Chondrocyte (in vitro differentiated cells): ENCODE data around the gene RNF41. TPM values are rescaled to one million over a fixed set of nuclear protein-coding genes. Genes with fewer than 3 reads are reported as not detected.

Experiments used
- DNase-seq: peaks from one replicate; pipeline ENCODE4 v3.0.0; 2021; ENCODE audit warnings: mixed read lengths, low spot score
- H3K27ac Mint-ChIP-seq: one replicate; pipeline ENCODE4 v1.8.0; 2021; ENCODE audit warnings: mild to moderate bottlenecking, moderate library complexity, mixed read lengths; ENCODE audit not compliant: unreplicated experiment
- H3K27me3 Mint-ChIP-seq: 2 replicates; pipeline ENCODE4 v1.8.0; 2021; ENCODE audit warnings: low read depth, mixed read lengths
- H3K36me3 Mint-ChIP-seq: 2 replicates; pipeline ENCODE4 v1.8.0; 2021; ENCODE audit warnings: low read depth, mixed read lengths
- H3K4me1 Mint-ChIP-seq: 2 replicates; pipeline ENCODE4 v1.8.0; 2021; ENCODE audit warnings: low read depth, mild to moderate bottlenecking, mixed read lengths
- H3K4me3 Mint-ChIP-seq: one replicate; pipeline ENCODE4 v1.8.0; 2021; ENCODE audit warnings: mild to moderate bottlenecking, moderate library complexity, mixed read lengths; ENCODE audit not compliant: unreplicated experiment
- H3K9me3 Mint-ChIP-seq: 2 replicates; pipeline ENCODE4 v1.8.0; 2021; ENCODE audit warnings: low read depth, mixed read lengths
- total RNA-seq: library from RNA; stranded (reverse); gene quantifications from 3 replicates; pipeline ENCODE4 v1.2.1, GENCODE V29; 2021
- TF ChIP-seq, protein P1 (sequence below): fragments of 200-600 bp; sonication (generic); IDR thresholded peaks from 2 replicates; pipeline ENCODE4 v1.5.0; 2021; ENCODE audit warnings: antibody characterized with exemption, mild to moderate bottlenecking, moderate library complexity

Gene RNF41
- total RNA-seq, 1 donor from 2014 or later, result 103 TPM

DNA sequence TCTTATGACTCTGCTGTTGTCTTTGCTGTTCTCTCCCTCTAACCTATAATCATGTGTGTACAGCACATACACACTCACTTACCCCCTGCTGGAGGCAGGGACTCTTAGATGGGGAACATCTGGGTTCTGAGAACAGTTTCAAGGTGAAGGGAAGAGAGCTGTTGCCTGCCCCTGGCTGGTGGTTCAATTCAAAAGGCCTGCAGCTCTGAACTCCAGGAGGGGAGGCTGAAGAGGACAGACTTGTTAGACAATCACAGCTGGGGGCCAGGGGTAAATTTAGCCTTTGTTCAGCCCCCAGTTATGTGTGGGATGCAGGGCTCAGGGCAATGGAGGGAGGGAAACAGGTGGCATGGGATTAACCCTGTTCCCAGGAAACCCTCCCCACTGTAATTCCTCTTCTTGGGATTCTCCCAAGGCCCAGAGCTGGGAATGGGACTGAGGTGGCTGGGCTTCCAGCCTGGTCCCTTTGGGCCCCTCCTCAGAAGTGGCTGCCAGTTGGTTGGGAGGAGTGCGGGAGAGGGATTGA lies 67.4 kb downstream of the RNF41 start:
- peaks cover 48% of the 10 kb centered on the region for H3K4me1 Mint-ChIP-seq
- no peak overlapping the region for H3K4me3 Mint-ChIP-seq

GRCh38 chr12:56153678-56154065 lies 68.0 kb downstream of the RNF41 start:
- DNase-seq, result no peak
- no peak overlapping the region for H3K27ac Mint-ChIP-seq
- H3K27me3 Mint-ChIP-seq, result no peaks in the 10 kb centered on the region
- TF ChIP-seq, protein P1, sequence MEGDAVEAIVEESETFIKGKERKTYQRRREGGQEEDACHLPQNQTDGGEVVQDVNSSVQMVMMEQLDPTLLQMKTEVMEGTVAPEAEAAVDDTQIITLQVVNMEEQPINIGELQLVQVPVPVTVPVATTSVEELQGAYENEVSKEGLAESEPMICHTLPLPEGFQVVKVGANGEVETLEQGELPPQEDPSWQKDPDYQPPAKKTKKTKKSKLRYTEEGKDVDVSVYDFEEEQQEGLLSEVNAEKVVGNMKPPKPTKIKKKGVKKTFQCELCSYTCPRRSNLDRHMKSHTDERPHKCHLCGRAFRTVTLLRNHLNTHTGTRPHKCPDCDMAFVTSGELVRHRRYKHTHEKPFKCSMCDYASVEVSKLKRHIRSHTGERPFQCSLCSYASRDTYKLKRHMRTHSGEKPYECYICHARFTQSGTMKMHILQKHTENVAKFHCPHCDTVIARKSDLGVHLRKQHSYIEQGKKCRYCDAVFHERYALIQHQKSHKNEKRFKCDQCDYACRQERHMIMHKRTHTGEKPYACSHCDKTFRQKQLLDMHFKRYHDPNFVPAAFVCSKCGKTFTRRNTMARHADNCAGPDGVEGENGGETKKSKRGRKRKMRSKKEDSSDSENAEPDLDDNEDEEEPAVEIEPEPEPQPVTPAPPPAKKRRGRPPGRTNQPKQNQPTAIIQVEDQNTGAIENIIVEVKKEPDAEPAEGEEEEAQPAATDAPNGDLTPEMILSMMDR, result no peak
- peaks cover 45% of the 10 kb centered on the region for H3K4me1 Mint-ChIP-seq
- peaks cover 3% of the 10 kb centered on the region for H3K36me3 Mint-ChIP-seq
- H3K9me3 Mint-ChIP-seq, result no peaks in the 10 kb centered on the region
- peak overlapping the region; percentile 87 for H3K4me3 Mint-ChIP-seq

More for the DNA sequence above, 67.4 kb downstream of the RNF41 start:
- Mint-ChIP-seq H3K27ac (no peak overlapping the region), H3K27me3 (no peaks in the 10 kb centered on the region), H3K36me3 (peaks cover 7% of the 10 kb centered on the region), H3K9me3 (no peaks in the 10 kb centered on the region)
- DNase-seq, result no peak
- TF ChIP-seq, protein P1, result no peak

GRCh38 chr12:56152756-56153677 lies 68.7 kb downstream of the RNF41 start:
- no peak for DNase-seq
- Mint-ChIP-seq H3K27ac (peak overlapping the region; percentile 95), H3K36me3 (peaks cover 3% of the 10 kb centered on the region), H3K4me3 (peak overlapping the region; percentile 87), H3K4me1 (peaks cover 45% of the 10 kb centered on the region), H3K9me3 (no peaks in the 10 kb centered on the region), H3K27me3 (no peaks in the 10 kb centered on the region)
- TF ChIP-seq, protein P1, result no peak

Other genes with a start within 250 kb of the RNF41 start
- 105 TPM in 3 replicates for gene RAB5B, start 247.8 kb downstream of the RNF41 start, total RNA-seq
- 11.4 to 18.2 TPM (median 13.9 TPM) in 3 replicates for gene SUOX, start 224.6 kb downstream of the RNF41 start, total RNA-seq
- 5.3 to 6.1 TPM (median 5.7 TPM) in 3 replicates for gene IKZF4, start 200.9 kb downstream of the RNF41 start, total RNA-seq
- gene RPS26, start 180.0 kb downstream of the RNF41 start, total RNA-seq, result 15.8 to 27.8 TPM (median 19.5 TPM) in 3 replicates
- 0.52 to 1.7 TPM (median 1.4 TPM) in 3 replicates for gene ERBB3, start 141.8 kb downstream of the RNF41 start, total RNA-seq
- 59.8 to 87.1 TPM (median 65.1 TPM) in 3 replicates for gene PA2G4, start 117.4 kb downstream of the RNF41 start, total RNA-seq
- 2,552 to 3,030 TPM (median 2,631 TPM) in 3 replicates for gene RPL41, start 105.3 kb downstream of the RNF41 start, total RNA-seq
- 5.0 to 11.2 TPM (median 8.0 TPM) in 3 replicates for gene ZC3H10, start 103.7 kb downstream of the RNF41 start, total RNA-seq
- 127 to 155 TPM (median 144 TPM) in 3 replicates for gene ESYT1, start 93.7 kb downstream of the RNF41 start, total RNA-seq
- 70.5 to 79.7 TPM (median 75.2 TPM) in 3 replicates for gene MYL6B, start 69.3 kb downstream of the RNF41 start, total RNA-seq
- gene MYL6, start 63.6 kb downstream of the RNF41 start, total RNA-seq, result 1,367 to 2,282 TPM (median 2,236 TPM) in 3 replicates
- gene SMARCC2, start 32.4 kb downstream of the RNF41 start, total RNA-seq, result 50.4 to 96.7 TPM (median 57.4 TPM) in 3 replicates
- gene NABP2, start 2.4 kb upstream of the RNF41 start, total RNA-seq, result 36.6 to 50.7 TPM (median 38.7 TPM) in 3 replicates
- 0.41 to 0.68 TPM (median 0.47 TPM) in 3 replicates for gene SLC39A5, start 8.1 kb upstream of the RNF41 start, total RNA-seq
- gene ANKRD52, start 36.5 kb upstream of the RNF41 start, total RNA-seq, result 99.9 to 113 TPM (median 106 TPM) in 3 replicates
- gene COQ10A, start 45.0 kb upstream of the RNF41 start, total RNA-seq, result 9.0 to 15.6 TPM (median 9.8 TPM) in 3 replicates
- gene CS, start 78.4 kb upstream of the RNF41 start, total RNA-seq, result 160 to 174 TPM (median 171 TPM) in 3 replicates
- 144 to 188 TPM (median 149 TPM) in 3 replicates for gene CNPY2, start 94.1 kb upstream of the RNF41 start, total RNA-seq
- 27.6 to 32.5 TPM (median 29.1 TPM) in 3 replicates for gene PAN2, start 112.1 kb upstream of the RNF41 start, total RNA-seq
- gene IL23A, start 117.0 kb upstream of the RNF41 start, total RNA-seq, result not detected in 3 replicates
- 163 to 210 TPM (median 166 TPM) in 3 replicates for gene STAT2, start 138.2 kb upstream of the RNF41 start, total RNA-seq
- not detected in 3 replicates for gene APOF, start 140.9 kb upstream of the RNF41 start, total RNA-seq
- 11.7 to 21.0 TPM (median 12.1 TPM) in 3 replicates for gene TIMELESS, start 227.5 kb upstream of the RNF41 start, total RNA-seq
- gene MIP, start 232.7 kb upstream of the RNF41 start, total RNA-seq, result not detected in 3 replicates
- 1.5 to 2.7 TPM (median 1.6 TPM) in 3 replicates for gene SPRYD4, start 246.7 kb upstream of the RNF41 start, total RNA-seq